Measurements from ENCODE around the gene STXBP6. TPM values are rescaled to one million over a fixed set of nuclear protein-coding genes. Genes with fewer than 3 reads are reported as not detected.

The STXBP6 gene
- 0.78 and 6.4 TPM in 2 replicates for total RNA-seq (2014; rRNA removed; shearing (Covaris generic))

DNA sequence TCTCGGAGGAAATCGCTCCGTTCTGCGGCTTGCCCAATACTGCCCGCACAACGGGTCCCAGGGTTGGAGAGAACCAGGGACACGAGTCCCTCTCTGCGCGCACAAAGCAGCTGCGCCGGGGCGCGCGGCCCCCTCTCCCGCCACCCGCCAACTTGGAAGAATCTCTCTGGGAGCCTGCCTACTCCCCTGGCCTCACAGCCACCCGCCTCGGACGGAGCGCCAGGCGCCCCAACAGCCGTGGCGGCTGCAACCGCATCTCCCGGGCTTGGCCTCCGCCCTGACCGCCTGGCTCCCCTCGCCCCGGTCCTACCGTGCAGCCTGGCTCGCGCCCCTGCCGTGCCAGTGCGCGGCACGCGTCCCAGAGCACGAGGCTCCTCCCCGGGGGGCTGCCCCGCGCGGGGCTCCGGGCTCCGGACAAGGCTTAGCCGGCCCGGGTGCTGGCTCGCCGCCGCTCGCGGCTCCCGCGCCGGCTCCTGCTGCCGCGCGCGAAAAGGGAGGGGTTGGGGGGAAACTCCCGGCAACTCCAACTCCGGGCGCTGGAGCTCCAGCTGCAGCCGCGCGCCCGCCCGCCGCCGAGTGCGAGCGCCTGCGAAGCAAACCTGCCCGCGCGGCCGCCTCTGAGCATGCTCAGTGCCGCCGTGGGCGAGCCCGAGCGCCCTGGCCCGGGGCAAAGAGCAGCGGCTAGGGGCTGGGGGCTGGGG, at the start of gene STXBP6:
Gene STXBP6 (minus strand): TSS at position 580 of the 701 bp plus-strand sequence. CDS start 75,329 bp downstream, outside the sequence.
- H3K27me3 ChIP-seq (replicated peaks), result peaks cover 64% of the 10 kb centered on the region
- DNase-seq (ENCODE audit: low read depth in 1 of 2, low spot score in 2 of 2), result peak; percentile 22 to 47
- no peaks in the 10 kb centered on the region; the same call in 1 of the 2 replicates for H3K9me3 ChIP-seq (replicated peaks)
- H3K27ac ChIP-seq, result no peak within 1 kb of the TSS
- peak within 1 kb of the TSS; percentile 33 for H3K4me3 ChIP-seq
- no peaks in the 10 kb centered on the region for H3K36me3 ChIP-seq
- peaks cover 10% of the 10 kb centered on the region for H3K4me1 ChIP-seq (replicated peaks)

DNA sequence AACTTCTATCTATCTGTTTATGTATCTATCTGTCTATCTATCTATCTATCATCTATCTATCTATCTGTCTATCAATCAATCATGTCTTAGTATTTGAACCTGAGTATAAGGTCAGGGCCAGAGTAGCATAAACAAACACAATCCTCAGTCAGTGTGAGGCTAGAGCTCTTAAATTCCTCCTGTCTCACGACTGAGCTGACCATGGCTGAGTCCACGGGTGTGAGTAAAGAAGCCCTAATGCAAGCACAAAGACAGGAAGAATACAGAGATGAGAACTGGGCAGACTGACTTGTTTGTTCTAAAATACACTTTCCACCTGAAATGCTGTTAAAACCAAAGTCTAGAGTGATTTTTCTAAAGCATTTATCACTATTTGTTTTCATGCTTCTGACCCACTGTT, 47.2 kb upstream of the STXBP6 start:
- Histone ChIP-seq H3K4me1 (replicated peaks) (no peaks in the 10 kb centered on the region), H3K9me3 (replicated peaks) (no peaks in the 10 kb centered on the region), H3K27ac (no peak overlapping the region), H3K4me3 (no peak overlapping the region), H3K36me3 (no peaks in the 10 kb centered on the region), H3K27me3 (replicated peaks) (no peaks in the 10 kb centered on the region)
- DNase-seq (ENCODE audit: low read depth in 1 of 2, low spot score in 2 of 2), result no peak

DNA sequence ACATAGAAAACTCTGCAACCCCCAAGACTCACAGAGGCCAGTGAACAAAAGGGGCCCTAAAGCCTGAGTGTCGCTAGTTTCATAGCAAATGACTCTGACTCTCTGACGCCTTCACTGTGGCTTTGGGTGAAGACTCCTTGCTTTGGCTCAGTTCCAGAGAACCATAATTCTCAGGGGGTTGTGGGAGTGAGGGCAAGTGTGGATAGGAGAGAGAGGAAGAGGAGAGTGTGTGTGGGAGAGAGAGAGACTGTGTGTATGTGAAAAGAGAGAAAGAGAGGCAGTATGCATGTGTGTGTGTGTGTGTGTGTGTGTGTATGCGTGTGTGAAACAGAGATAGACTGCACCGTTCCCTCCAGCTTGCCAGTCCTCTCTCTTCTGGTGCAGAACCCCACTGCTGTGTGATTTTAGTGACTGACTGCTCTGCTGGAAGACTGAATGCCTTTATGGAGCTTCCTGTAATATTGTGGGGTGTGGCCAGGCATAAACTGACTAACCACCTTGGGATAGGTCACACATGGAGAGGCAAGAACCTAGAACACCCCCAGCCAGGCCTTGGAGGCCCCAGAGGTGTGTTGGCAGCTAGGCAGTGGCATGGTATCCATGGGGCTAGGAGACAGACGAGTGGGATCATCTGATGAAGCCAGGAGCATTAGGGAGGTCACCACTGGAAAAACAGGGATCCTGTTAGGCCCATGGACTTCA, 45.9 kb upstream of the STXBP6 start:
- no peaks in the 10 kb centered on the region for H3K9me3 ChIP-seq (replicated peaks)

DNA sequence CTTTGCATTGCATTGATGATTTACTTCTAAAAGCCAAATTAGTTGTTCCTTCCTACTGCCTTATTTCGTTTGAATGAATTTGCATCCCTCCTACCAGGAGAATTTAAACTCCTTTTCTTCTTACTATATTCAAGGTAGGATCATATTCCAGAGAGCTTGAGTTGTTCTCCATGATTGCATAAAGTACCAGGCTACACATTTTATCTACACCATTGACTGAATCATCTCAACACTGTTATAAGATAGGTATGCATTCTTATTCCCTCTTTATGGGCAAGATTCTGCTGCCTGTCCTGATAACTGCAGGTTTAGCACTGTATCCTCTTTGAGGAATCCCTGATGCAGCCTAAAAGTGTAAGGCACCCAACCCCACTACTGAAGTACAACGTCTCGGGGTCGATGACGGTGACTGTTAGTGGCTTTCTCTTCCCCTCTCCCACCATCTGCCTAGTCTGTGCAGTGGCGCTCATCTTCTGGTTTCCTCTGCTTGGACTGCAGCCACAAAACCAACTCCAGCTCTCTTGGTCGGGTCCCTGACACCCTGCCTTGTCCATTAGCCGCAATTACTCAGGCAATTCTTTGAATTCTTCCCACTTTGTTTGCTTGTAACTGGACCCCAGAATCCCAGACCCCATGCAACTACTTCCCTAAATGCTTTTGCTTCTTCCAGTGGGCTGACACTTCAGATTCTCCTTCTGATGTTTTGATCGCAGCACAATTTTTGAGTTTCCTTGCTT, 44.4 kb upstream of the STXBP6 start:
- no peak for DNase-seq (ENCODE audit: low read depth in 1 of 2, low spot score in 2 of 2)

More for the DNA sequence above, 45.9 kb upstream of the STXBP6 start:
- peak in 1 of 2 experiments; percentile 1 for DNase-seq (ENCODE audit: low read depth in 1 of 2, low spot score in 2 of 2)
- H3K4me3 ChIP-seq, result no peak overlapping the region
- H3K36me3 ChIP-seq, result no peaks in the 10 kb centered on the region
- no peaks in the 10 kb centered on the region for H3K27me3 ChIP-seq (replicated peaks)
- no peaks in the 10 kb centered on the region for H3K4me1 ChIP-seq (replicated peaks)
- H3K27ac ChIP-seq, result no peak overlapping the region

DNA sequence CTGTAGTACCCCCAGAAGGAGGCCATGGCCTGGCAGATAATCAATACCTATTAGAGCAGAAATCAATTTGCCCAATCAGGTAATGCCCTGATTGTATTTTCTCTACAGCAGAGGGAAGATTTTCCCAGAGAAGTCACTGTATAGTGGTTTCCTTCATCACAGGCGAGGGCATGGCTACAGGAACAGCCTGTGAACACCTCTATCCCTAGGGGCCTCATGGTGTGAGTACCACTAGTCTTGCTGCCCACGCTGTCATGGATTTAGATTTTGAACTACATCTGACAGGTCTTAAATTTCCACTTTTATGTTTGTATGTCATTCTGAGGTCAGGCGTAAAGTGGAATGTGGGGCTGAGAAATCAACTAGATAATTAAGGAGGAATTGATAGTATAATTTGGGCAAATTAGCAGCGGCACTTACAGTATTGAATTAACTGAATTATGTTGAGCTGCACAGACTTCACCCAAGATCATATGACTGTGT, 42.4 kb upstream of the STXBP6 start:
- no peaks in the 10 kb centered on the region for H3K27me3 ChIP-seq (replicated peaks)
- H3K36me3 ChIP-seq, result no peaks in the 10 kb centered on the region
- no peak overlapping the region for H3K27ac ChIP-seq
- no peaks in the 10 kb centered on the region for H3K4me1 ChIP-seq (replicated peaks)
- no peak for DNase-seq (ENCODE audit: low read depth in 1 of 2, low spot score in 2 of 2)
- H3K4me3 ChIP-seq, result no peak overlapping the region
- H3K9me3 ChIP-seq (replicated peaks), result no peaks in the 10 kb centered on the region

More for the DNA sequence above, 44.4 kb upstream of the STXBP6 start:
- no peak overlapping the region for H3K4me3 ChIP-seq
- no peaks in the 10 kb centered on the region for H3K36me3 ChIP-seq
- H3K27ac ChIP-seq, result no peak overlapping the region
- H3K27me3 ChIP-seq (replicated peaks), result no peaks in the 10 kb centered on the region
- no peaks in the 10 kb centered on the region for H3K4me1 ChIP-seq (replicated peaks)
- H3K9me3 ChIP-seq (replicated peaks), result no peaks in the 10 kb centered on the region

DNA sequence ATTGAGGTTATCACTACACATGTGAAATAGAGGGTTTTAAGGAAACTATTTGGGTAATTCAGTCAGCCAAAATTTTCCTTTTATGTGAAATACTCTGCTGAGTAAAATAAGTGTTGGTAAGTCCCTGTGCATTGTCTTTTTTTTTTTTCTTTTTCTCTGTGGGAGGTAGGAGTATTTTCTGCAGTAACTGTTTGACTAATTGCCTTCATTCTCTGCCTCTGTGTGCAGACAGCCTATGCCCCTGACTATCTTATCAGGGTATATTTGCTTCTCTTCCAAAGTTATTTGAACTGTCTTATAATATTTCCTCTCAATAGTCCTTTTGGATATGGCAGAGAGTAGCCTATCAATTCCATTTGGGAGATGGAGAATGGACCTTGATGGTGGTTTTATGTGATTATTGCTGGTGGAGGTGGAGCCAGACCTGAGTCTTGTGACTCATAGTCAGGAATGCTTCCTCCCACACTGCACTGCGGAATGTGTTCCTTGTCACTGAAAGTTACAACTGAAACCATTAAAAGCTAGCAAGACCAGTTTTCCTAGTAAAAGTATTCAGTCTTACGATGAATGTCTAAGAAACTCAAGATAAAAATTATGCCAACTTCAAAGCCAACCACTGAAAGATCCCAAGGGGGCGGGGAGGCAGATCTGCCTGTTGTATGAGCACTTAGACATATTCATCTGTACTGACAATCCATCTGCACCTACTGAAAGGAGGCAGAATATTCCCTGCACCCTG, 40.9 kb upstream of the STXBP6 start:
- H3K27ac ChIP-seq, result no peak overlapping the region
- H3K9me3 ChIP-seq (replicated peaks), result no peaks in the 10 kb centered on the region
- H3K4me3 ChIP-seq, result no peak overlapping the region
- no peaks in the 10 kb centered on the region for H3K4me1 ChIP-seq (replicated peaks)
- peak in 1 of 2 experiments; percentile 4 for DNase-seq (ENCODE audit: low read depth in 1 of 2, low spot score in 2 of 2)
- H3K36me3 ChIP-seq, result no peaks in the 10 kb centered on the region
- no peaks in the 10 kb centered on the region for H3K27me3 ChIP-seq (replicated peaks)

DNA sequence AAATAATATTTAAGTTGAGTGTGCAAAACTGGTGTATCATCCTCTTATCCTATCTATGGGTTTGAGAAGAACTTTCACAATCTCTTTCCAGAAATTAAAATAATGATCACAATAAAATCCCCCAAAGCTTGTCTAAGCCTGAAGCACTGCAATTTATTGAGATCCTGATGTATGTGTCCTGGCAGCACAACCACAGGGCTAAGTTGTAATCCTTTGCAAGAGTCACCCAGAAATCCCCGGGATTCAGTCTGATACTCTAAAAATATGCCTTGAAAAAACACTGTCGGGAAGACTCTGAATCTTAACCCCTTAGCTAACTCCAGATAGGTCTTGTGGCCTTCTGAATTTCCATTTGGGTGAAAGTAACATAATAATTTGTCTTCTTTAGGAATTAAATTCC, 40.3 kb upstream of the STXBP6 start:
- H3K4me3 ChIP-seq, result no peak overlapping the region
- DNase-seq (ENCODE audit: low read depth in 1 of 2, low spot score in 2 of 2), result no peak
- H3K9me3 ChIP-seq (replicated peaks), result no peaks in the 10 kb centered on the region
- H3K27me3 ChIP-seq (replicated peaks), result no peaks in the 10 kb centered on the region
- H3K4me1 ChIP-seq (replicated peaks), result no peaks in the 10 kb centered on the region
- H3K36me3 ChIP-seq, result no peaks in the 10 kb centered on the region
- H3K27ac ChIP-seq, result no peak overlapping the region

DNA sequence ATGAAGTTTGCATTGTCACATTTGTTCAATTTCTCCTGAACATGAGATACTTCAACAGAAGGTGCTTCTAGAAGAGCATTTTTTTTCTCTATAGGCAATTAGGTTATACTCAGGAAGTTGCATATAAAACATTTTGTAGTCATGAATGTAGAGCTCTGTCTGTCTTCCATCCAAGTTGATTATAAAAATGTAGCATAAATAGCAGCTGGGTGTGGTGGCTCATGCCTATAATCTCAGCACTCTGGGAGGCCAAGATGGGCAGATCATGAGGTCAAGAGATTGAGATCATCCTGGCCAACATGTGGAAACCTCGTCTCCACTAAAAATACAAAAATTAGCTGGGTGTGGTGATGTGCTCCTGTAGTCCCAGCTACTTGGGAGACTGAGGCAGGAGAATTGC, 39.5 kb upstream of the STXBP6 start:
- Histone ChIP-seq H3K4me1 (replicated peaks) (no peaks in the 10 kb centered on the region), H3K27ac (no peak overlapping the region), H3K27me3 (replicated peaks) (no peaks in the 10 kb centered on the region), H3K9me3 (replicated peaks) (no peaks in the 10 kb centered on the region), H3K36me3 (no peaks in the 10 kb centered on the region), H3K4me3 (no peak overlapping the region)
- no peak for DNase-seq (ENCODE audit: low read depth in 1 of 2, low spot score in 2 of 2)

DNA sequence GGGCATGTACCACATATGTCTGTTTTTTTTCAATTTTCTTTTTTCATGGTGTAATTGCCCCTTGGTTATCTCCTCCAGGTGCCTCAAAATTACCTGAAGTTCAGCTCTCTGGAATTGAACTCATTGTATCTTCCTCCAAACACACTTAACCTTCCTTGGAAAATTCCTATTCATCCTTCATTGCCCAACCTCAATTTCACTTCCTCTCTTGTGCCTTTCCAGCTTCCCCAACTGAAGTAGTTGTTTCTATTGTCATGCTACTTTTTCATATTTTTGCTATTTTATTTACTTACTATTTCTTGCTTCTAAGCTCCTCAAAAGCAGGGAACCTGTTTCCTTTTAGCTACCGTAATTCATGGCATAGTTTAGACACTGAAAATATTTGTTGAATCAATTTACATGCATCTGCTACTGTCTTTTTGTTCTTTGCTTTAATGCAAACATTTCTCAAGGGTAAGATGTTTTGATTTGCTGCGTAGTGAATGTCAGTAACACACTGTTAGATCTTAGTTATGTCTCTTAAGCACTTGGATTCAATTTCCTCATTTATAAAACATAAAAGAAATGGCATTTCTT, 37.0 kb upstream of the STXBP6 start:
- Histone ChIP-seq H3K9me3 (replicated peaks) (no peaks in the 10 kb centered on the region), H3K4me3 (no peak overlapping the region), H3K27ac (no peak overlapping the region), H3K27me3 (replicated peaks) (no peaks in the 10 kb centered on the region), H3K36me3 (no peaks in the 10 kb centered on the region), H3K4me1 (replicated peaks) (no peaks in the 10 kb centered on the region)
- DNase-seq (ENCODE audit: low read depth in 1 of 2, low spot score in 2 of 2), result no peak

DNA sequence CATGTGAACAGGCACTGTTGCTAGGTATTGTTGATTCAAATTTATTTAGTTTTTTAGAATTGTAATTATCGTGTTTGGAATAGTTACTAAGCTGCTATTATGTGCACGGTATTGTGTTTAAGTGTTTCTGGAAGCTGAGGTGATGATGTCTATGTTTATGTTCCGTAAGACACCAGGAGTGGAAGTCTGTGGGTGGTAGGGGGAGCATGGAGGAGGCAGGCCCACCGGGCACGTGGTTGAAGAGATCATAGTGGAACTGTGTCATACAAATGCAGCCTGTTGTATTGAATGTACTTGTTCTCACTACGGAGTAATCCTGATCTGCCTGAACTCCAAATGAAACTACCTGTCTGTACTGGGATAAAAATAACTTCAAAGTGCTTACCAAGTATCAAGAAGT, 36.1 kb upstream of the STXBP6 start:
- Histone ChIP-seq H3K4me1 (replicated peaks) (no peaks in the 10 kb centered on the region), H3K36me3 (no peaks in the 10 kb centered on the region), H3K9me3 (replicated peaks) (no peaks in the 10 kb centered on the region), H3K27me3 (replicated peaks) (no peaks in the 10 kb centered on the region), H3K4me3 (no peak overlapping the region), H3K27ac (no peak overlapping the region)
- DNase-seq (ENCODE audit: low read depth in 1 of 2, low spot score in 2 of 2), result no peak

DNA sequence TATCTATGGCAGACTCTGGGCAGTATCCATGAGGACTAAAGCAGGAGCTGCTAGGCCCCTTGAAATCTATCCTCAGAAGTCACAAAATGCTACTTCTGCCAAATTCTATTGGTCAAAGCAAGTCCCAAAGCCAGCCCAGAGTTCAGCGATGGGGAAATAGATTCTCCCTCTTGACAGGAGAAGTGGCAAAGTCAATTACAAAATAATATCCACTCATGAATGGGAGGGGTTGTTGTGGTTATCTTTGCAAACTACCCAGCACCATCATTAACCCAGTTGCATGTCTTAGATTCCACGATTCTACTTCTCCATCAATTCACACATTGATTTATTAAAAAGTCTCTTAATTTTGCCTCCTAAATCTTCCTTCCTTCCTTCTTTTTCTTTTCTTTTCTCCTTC, 30.7 kb upstream of the STXBP6 start:
- Histone ChIP-seq H3K9me3 (replicated peaks) (no peaks in the 10 kb centered on the region), H3K27me3 (replicated peaks) (no peaks in the 10 kb centered on the region), H3K4me1 (replicated peaks) (no peaks in the 10 kb centered on the region), H3K4me3 (no peak overlapping the region), H3K27ac (no peak overlapping the region), H3K36me3 (no peaks in the 10 kb centered on the region)
- no peak for DNase-seq (ENCODE audit: low read depth in 1 of 2, low spot score in 2 of 2)

DNA sequence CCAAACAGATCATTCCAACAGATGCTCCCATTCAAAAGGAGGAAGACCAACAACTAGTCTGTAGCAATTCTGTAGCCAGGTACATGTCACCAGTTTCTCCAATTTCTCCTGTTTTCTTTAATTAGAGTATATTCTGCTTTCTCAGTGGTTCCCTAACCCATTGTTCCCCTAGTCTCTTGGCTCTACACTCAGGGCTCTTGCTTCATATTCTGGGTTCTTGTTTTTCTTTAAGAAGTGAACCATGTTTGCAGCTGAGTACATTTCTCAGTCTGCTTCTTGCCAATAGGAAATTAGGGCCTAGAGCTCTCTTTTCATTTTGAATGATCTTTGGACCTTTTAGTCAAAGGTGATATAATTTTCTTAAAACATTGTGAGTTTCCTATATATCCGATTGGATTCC, 29.4 kb upstream of the STXBP6 start:
- Histone ChIP-seq H3K4me1 (replicated peaks) (no peaks in the 10 kb centered on the region), H3K36me3 (no peaks in the 10 kb centered on the region), H3K9me3 (replicated peaks) (no peaks in the 10 kb centered on the region), H3K4me3 (no peak overlapping the region), H3K27me3 (replicated peaks) (no peaks in the 10 kb centered on the region), H3K27ac (no peak overlapping the region)
- no peak for DNase-seq (ENCODE audit: low read depth in 1 of 2, low spot score in 2 of 2)

DNA sequence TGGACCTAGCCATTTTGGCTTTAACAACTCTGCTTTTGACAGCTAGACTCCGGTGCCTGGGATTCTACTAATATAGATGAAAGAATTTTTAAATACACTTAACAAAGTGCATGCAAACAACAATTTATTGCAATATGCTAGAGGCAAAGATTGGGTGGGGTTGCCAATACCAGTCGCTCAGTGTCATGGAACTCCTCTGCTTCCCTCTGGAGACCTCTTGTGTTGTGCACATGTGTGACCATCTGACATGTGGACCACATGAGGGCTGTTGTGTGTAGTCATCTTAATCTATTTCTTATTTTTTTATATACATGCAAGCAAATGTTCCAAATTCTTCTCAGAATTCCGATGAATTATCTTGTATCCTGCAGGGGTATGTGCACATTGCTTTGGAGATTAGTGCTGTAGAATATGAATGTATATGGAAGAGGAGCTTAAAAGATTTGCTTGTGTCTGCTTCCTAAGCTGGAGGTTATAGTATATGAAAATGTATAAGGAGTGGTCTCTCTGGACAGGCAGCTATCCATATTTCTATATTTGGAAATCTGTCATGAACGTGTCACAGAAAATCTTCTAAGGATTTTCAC, 24.2 kb upstream of the STXBP6 start:
- no peaks in the 10 kb centered on the region for H3K36me3 ChIP-seq
- no peak for DNase-seq (ENCODE audit: low read depth in 1 of 2, low spot score in 2 of 2)
- no peaks in the 10 kb centered on the region for H3K4me1 ChIP-seq (replicated peaks)
- H3K27me3 ChIP-seq (replicated peaks), result no peaks in the 10 kb centered on the region
- H3K4me3 ChIP-seq, result no peak overlapping the region
- no peak overlapping the region for H3K27ac ChIP-seq
- H3K9me3 ChIP-seq (replicated peaks), result no peaks in the 10 kb centered on the region
